H1 (cell line): ENCODE data around the gene BARHL2. TPM values are rescaled to one million over a fixed set of nuclear protein-coding genes. Genes with fewer than 3 reads are reported as not detected.

ENCODE experiments used
- CTCF ChIA-PET: fragments of 300-600 bp; sonication (Branson Sonifier 250); formaldehyde crosslinking; loops from one replicate; lab custom pipeline; 2021; ENCODE audit not compliant: partially characterized antibody; lab: Charles Lee
- POLR2A ChIA-PET: fragments of 300-600 bp; sonication (Branson Sonifier 250); formaldehyde crosslinking; loops from one replicate; lab custom pipeline; 2021; ENCODE audit warnings: inconsistent platforms; ENCODE audit not compliant: partially characterized antibody; lab: Charles Lee
- DNase-seq, 2 experiments: peaks; one replicate each; pipeline versions ENCODE4 v3.0.0 to v3.0.0-alpha.2; 2010 to 2022; ENCODE audit warnings: low spot score in 2 of 2, low read depth in 1 of 2, mixed read lengths in 1 of 2
- FAIRE-seq: peaks from 2 replicates; lab custom pipeline; 2011; peaks lifted over from hg19 to GRCh38; lab: Jason Lieb, UNC
- H2AFZ ChIP-seq: 2 replicates; pipeline ENCODE4 v1.8.1; 2012; ENCODE audit warnings: low read length, inconsistent platforms
- H2AK5ac ChIP-seq: 2 replicates; pipeline ENCODE4 v1.6.1; 2013; ENCODE audit warnings: low read depth, low read length
- H2BK120ac ChIP-seq: replicated peaks from 2 replicates; pipeline ENCODE3; 2013; ENCODE audit warnings: low read depth, low read length, inconsistent platforms
- H2BK12ac ChIP-seq: 2 replicates; pipeline ENCODE4 v1.6.1; 2013; ENCODE audit warnings: low read depth, low read length
- H2BK15ac ChIP-seq: 2 replicates; pipeline ENCODE4 v1.6.1; 2013; ENCODE audit warnings: low read length
- H2BK20ac ChIP-seq: 2 replicates; pipeline ENCODE4 v1.6.1; 2013; ENCODE audit warnings: low read length
- H2BK5ac ChIP-seq: 2 replicates; pipeline ENCODE4 v1.6.1; 2013; ENCODE audit warnings: low read depth, low read length
- H3K14ac ChIP-seq: 2 replicates; pipeline ENCODE4 v1.6.1; 2013; ENCODE audit warnings: inconsistent platforms; ENCODE audit not compliant: insufficient read length
- H3K18ac ChIP-seq: 2 replicates; pipeline ENCODE4 v1.6.1; 2013; ENCODE audit warnings: low read length; ENCODE audit errors: extremely low read depth
- H3K23ac ChIP-seq: 2 replicates; pipeline ENCODE4 v1.6.1; 2013; ENCODE audit warnings: inconsistent platforms; ENCODE audit not compliant: insufficient read length
- H3K23me2 ChIP-seq: 2 replicates; pipeline ENCODE4 v1.6.1; 2013; ENCODE audit warnings: low read depth, low read length
- H3K27ac ChIP-seq: 2 replicates; pipeline ENCODE4 v1.6.1; 2011; ENCODE audit warnings: low read depth, low read length, inconsistent platforms
- H3K27me3 ChIP-seq, 4 experiments: replicated peaks in 1 of 4; 1 replicate in 1 of 4; 2 replicates in 3 of 4; pipeline versions ENCODE4 v1.6.1 to v1.8.1; 2011 to 2013; ENCODE audit warnings: low read length in 3 of 4, mild to moderate bottlenecking in 3 of 4, inconsistent platforms in 2 of 4, mixed read lengths in 2 of 4, moderate library complexity in 1 of 4; ENCODE audit not compliant: control insufficient read depth in 3 of 4, insufficient read depth in 3 of 4; ENCODE audit errors: extremely low read depth in 1 of 4
- H3K36me3 ChIP-seq, 4 experiments: 2 replicates each; pipeline versions ENCODE4 v1.6.1 to v1.8.1; 2011 to 2013; ENCODE audit warnings: mild to moderate bottlenecking in 4 of 4, low read length in 3 of 4, moderate library complexity in 2 of 4, control low read depth in 1 of 4, inconsistent platforms in 1 of 4; ENCODE audit not compliant: insufficient read depth in 4 of 4, control insufficient read depth in 2 of 4
- H3K4ac ChIP-seq: replicated peaks from 2 replicates; pipeline ENCODE3; 2013; ENCODE audit warnings: low read length, low read depth, mixed read lengths, inconsistent platforms; ENCODE audit not compliant: insufficient read length
- H3K4me1 ChIP-seq, 4 experiments: replicated peaks in 1 of 4; 1 replicate in 1 of 4; 2 replicates in 3 of 4; pipeline versions ENCODE4 v1.6.1 to v1.8.1; 2011 to 2013; ENCODE audit warnings: low read length in 3 of 4, inconsistent platforms in 2 of 4, mixed read lengths in 1 of 4; ENCODE audit not compliant: insufficient read depth in 4 of 4, control insufficient read depth in 3 of 4
- H3K4me2 ChIP-seq, 2 experiments: 2 replicates each; pipeline versions ENCODE4 v1.6.1 to v1.8.1; 2011 to 2013; ENCODE audit warnings: low read depth in 2 of 2, low read length in 2 of 2, control low read depth in 1 of 2, inconsistent platforms in 1 of 2, mild to moderate bottlenecking in 1 of 2; ENCODE audit not compliant: insufficient read depth in 1 of 2
- H3K4me3 ChIP-seq, 4 experiments: fragments of 200-600, 300-600 bp in 1 of 4; sonication (generic), shearing (Covaris generic), sonication (Bioruptor Twin) in 1 of 4; 2 replicates each; pipeline versions ENCODE4 v1.5.1 to v1.8.1; 2011 to 2016; ENCODE audit warnings: low read length in 4 of 4, low read depth in 3 of 4, control low read depth in 2 of 4, inconsistent platforms in 2 of 4, mild to moderate bottlenecking in 2 of 4, mixed read lengths in 1 of 4, moderate library complexity in 1 of 4; ENCODE audit not compliant: insufficient read depth in 2 of 4; ENCODE audit errors: extremely low read depth in 1 of 4
- H3K56ac ChIP-seq: replicated peaks from 2 replicates; pipeline ENCODE3; 2013; ENCODE audit warnings: low read depth, mild to moderate bottlenecking, mixed read lengths, low read length, inconsistent platforms; ENCODE audit not compliant: insufficient read length
- H3K79me1 ChIP-seq: 2 replicates; pipeline ENCODE4 v1.6.1; 2013; ENCODE audit warnings: low read depth, low read length, control low read depth
- H3K79me2 ChIP-seq, 2 experiments: 2 replicates each; pipeline versions ENCODE4 v1.6.1 to v1.8.1; 2012 to 2013; ENCODE audit warnings: low read length in 2 of 2, mild to moderate bottlenecking in 2 of 2, inconsistent platforms in 1 of 2; ENCODE audit not compliant: insufficient read depth in 2 of 2, control insufficient read depth in 1 of 2
- H3K9ac ChIP-seq, 4 experiments: replicated peaks in 1 of 4; 1 replicate in 1 of 4; 2 replicates in 3 of 4; pipeline versions ENCODE4 v1.6.1 to v1.8.1; 2011 to 2013; ENCODE audit warnings: low read depth in 3 of 4, low read length in 3 of 4, control low read depth in 2 of 4, mild to moderate bottlenecking in 2 of 4, moderate library complexity in 2 of 4, inconsistent platforms in 1 of 4; ENCODE audit errors: extremely low read depth in 1 of 4
- H3K9me3 ChIP-seq, 2 experiments: 2 replicates each; pipeline versions ENCODE4 v1.6.1 to v1.8.1; 2012 to 2013; ENCODE audit warnings: mild to moderate bottlenecking in 2 of 2, moderate library complexity in 2 of 2, control low read depth in 1 of 2, inconsistent platforms in 1 of 2, low read depth in 1 of 2, low read length in 1 of 2, mixed read lengths in 1 of 2; ENCODE audit not compliant: insufficient read depth in 2 of 2
- H4K20me1 ChIP-seq, 2 experiments: replicated peaks in 1 of 2; 2 replicates each; pipeline versions ENCODE3 to v1.8.1; 2011 to 2013; ENCODE audit warnings: inconsistent platforms in 2 of 2, low read length in 2 of 2, mild to moderate bottlenecking in 1 of 2; ENCODE audit not compliant: insufficient read depth in 2 of 2, control insufficient read depth in 1 of 2
- H4K5ac ChIP-seq: 2 replicates; pipeline ENCODE4 v1.6.1; 2013; ENCODE audit warnings: low read length, low read depth, mixed read lengths, inconsistent platforms; ENCODE audit not compliant: insufficient read length
- H4K8ac ChIP-seq: 2 replicates; pipeline ENCODE4 v1.8.0; 2013; ENCODE audit warnings: mild to moderate bottlenecking, moderate library complexity, low read length, inconsistent platforms; ENCODE audit not compliant: insufficient read depth; ENCODE audit errors: extremely low read depth
- H4K91ac ChIP-seq: replicated peaks from 2 replicates; pipeline ENCODE3; 2013; ENCODE audit warnings: low read length, mixed read lengths, inconsistent platforms; ENCODE audit not compliant: insufficient read length
- ASH2L ChIP-seq: fragments of 200-600, 300-600 bp; sonication (generic); IDR thresholded peaks from one replicate; pipeline ENCODE4 v1.7.1; 2017; ENCODE audit warnings: low read length
- CTBP2 ChIP-seq: IDR thresholded peaks from 2 replicates; pipeline ENCODE4 v1.7.0; 2011; ENCODE audit warnings: borderline replicate concordance, mild to moderate bottlenecking, moderate library complexity, mixed read lengths, low read length; ENCODE audit not compliant: insufficient read depth, insufficient read length
- EZH2 ChIP-seq: fragments of 200-600 bp; sonication (generic); IDR thresholded peaks from 2 replicates; pipeline ENCODE4 v1.7.1; 2012; ENCODE audit warnings: low read depth, mild to moderate bottlenecking, moderate library complexity, low read length, inconsistent platforms; ENCODE audit not compliant: severe bottlenecking
- RFX5 ChIP-seq: IDR thresholded peaks from 2 replicates; pipeline ENCODE4 v1.6.1; 2011; ENCODE audit warnings: low read depth, low read length, improper control_type of control experiment, borderline replicate concordance
- RNF2 ChIP-seq: fragments of 200-900, 300-1000 bp; sonication (generic); IDR thresholded peaks from 2 replicates; pipeline ENCODE4 v1.7.1; 2016; ENCODE audit warnings: borderline replicate concordance, low read depth, mild to moderate bottlenecking, antibody characterized with exemption, low read length; ENCODE audit not compliant: poor library complexity, severe bottlenecking; ENCODE audit errors: missing control alignments
- RXRA ChIP-seq: IDR thresholded peaks from 2 replicates; pipeline ENCODE4 v1.6.1; 2011; ENCODE audit warnings: low read depth, mild to moderate bottlenecking, low read length, moderate library complexity; ENCODE audit not compliant: insufficient read depth
- SUZ12 ChIP-seq: fragments of 200-600 bp; sonication (generic); IDR thresholded peaks from 2 replicates; pipeline ENCODE4 v1.6.1; 2012; ENCODE audit warnings: mild to moderate bottlenecking, inconsistent platforms, low read length, moderate library complexity, mixed read lengths
- WGBS, 2 experiments: shearing (Covaris generic) in 1 of 2; methylation state at CpG; one replicate each; pipeline versions ENCODE4 v1.1.6 to v1.1.7; 2013 to 2015; ENCODE audit warnings: low lambda C conversion rate in 2 of 2, mixed read lengths in 2 of 2, inconsistent platforms in 1 of 2, low coverage in 1 of 2, missing lambda C conversion rate in 1 of 2; ENCODE audit not compliant: insufficient replicate concordance in 2 of 2, insufficient coverage in 1 of 2, insufficient read length in 1 of 2; ENCODE audit errors: extremely low coverage in 1 of 2, missing lambda C conversion rate in 1 of 2; 5-methylcytosine and 5-hydroxymethylcytosine counted together
- polyA plus RNA-seq, 7 experiments: library from polyadenylated mRNA; depleted of rRNA in 3 of 7; stranded (reverse) in 5 of 7; unstranded in 2 of 7; fragments of >200 nt in 5 of 7; fragments of 200-250 nt in 2 of 7; gene quantifications; 1 replicate in 5 of 7; 2 replicates in 1 of 7; 4 replicates in 1 of 7; pipeline versions ENCODE4 v1.2.1 to v1.2.3, GENCODE V29; 2011 to 2013; ENCODE audit warnings: missing spikeins in 2 of 7, mixed read lengths in 2 of 7
- total RNA-seq: library from RNA; stranded (reverse); fragmentation: NEBNext Ultra II Directional; extraction: Animal tissue kit (Norgen Biotek cat#: 25700); gene quantifications from 2 replicates; pipeline ENCODE4 v1.2.1, GENCODE V29; 2021

BARHL2 gene
- total and polyA plus RNA-seq, 2 of the 8 experiments (the other 6 are each of a cell fraction or from before 2014, with no cell fraction given) = 0.15 TPM; not detected in 1

DNA sequence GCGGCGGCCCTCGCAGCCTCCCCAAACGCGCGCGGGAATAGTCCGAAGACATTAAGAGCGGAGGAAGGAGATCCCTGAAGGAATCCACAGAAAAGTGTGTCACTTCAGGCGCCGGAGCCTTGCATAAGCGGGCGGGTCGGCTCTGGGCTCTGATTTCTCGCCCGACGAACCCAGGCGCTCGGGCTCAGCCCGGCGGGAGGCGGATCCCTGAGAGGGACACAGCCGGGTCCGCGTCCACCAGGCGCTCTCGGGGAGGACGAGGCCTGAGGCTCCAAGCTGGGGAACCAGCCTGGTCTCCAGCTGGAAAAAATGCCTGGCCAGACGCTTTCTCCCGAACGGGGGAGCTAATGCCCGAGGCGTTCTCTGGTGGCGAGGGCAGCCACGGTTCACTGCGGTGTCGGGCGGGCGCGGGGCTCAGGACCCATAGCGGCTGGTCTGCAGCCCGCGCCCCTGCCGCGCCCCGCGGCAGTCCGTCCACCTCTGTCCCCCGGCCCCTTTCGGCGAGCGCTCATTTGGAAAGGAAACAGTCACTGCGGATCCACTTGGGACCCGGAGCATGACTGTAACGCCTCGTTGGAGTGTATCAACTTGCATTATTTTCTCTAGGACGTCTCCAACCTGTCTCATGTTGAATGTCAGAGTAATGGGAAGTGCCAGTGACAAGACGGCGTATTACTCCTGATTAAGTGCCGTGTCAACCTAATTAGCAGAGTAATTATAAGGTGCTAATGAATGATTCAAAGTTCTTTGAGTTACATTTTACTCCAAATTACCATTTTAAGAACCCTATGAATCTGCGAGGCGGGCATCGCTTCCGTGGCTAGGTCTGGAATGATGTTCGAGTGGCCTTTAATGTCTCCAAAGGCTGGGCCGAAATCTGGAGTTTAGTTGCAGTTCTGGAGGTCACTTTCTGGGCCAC lies 1.6 kb upstream of the BARHL2 start:
- H3K18ac ChIP-seq = no peak overlapping the region; the same call in 1 of the 2 replicates
- no peak overlapping the region for H2BK120ac ChIP-seq
- H3K36me3 ChIP-seq = peaks cover 0 to 3% (median 0%) of the 10 kb centered on the region in 4 experiments; a peak in 1 of 8 replicates
- peaks cover 84 to 99% (median 96%) of the 10 kb centered on the region in 4 experiments for H3K27me3 ChIP-seq
- no peak overlapping the region for H3K4ac ChIP-seq
- no peaks in the 10 kb centered on the region for H3K79me2 ChIP-seq
- CTCF ChIA-PET = interaction anchor here (0.8 to 12.8 kb wide), 9 partner anchors 8 to 447 kb away, joined by 3 to 139 read pairs (median 5); no protein-coding TSS in a partner anchor
- POLR2A ChIA-PET = interaction anchor here (0.8 to 1.5 kb wide), 2 partner anchors 8 to 12 kb away, joined by 3 to 5 read pairs; no protein-coding TSS in a partner anchor
- H3K23ac ChIP-seq = no peak overlapping the region
- H4K91ac ChIP-seq = no peak overlapping the region
- peak overlapping the region; percentile 58 to 80 for H3K4me2 ChIP-seq
- no peaks in the 10 kb centered on the region for H3K79me1 ChIP-seq
- peaks cover 10 to 26% of the 10 kb centered on the region in 2 experiments for H4K20me1 ChIP-seq
- no peak overlapping the region for H4K5ac ChIP-seq
- peak in 1 of 2 experiments; percentile 74 for DNase-seq
- H3K56ac ChIP-seq = no peak overlapping the region
- TF ChIP-seq ASH2L = peak; percentile 2
- no peak for TF ChIP-seq RFX5
- peak; percentile 98 for TF ChIP-seq SUZ12
- TF ChIP-seq RXRA = no peak
- peak; percentile 98 for TF ChIP-seq EZH2
- peak; percentile 49 for TF ChIP-seq CTBP2
- peak; percentile 71 for TF ChIP-seq RNF2
- H3K9me3 ChIP-seq = no peaks in the 10 kb centered on the region
- no peak overlapping the region for H3K27ac ChIP-seq
- no peak for FAIRE-seq
- H3K4me3 ChIP-seq = peak overlapping the region; percentile 12 to 59 (median 36); a peak in 7 of 8 replicates
- no peak overlapping the region for H2BK20ac ChIP-seq
- WGBS, 2 experiments = 3% methylated on average over 60 of the region's 66 CpGs; no CpG with 5 or more reads in 1 of the 2 experiments
- no peak overlapping the region for H2BK15ac ChIP-seq
- H2BK12ac ChIP-seq = 0 out of 2 replicates have a peak overlapping the region, but pooled peaks have one; percentile 75
- no peak overlapping the region for H2BK5ac ChIP-seq
- H2AFZ ChIP-seq = no peak overlapping the region
- H3K14ac ChIP-seq = no peak overlapping the region
- no peak overlapping the region; the same call in 1 of the 2 replicates for H4K8ac ChIP-seq
- no peak overlapping the region for H2AK5ac ChIP-seq
- peaks cover 10% of the 10 kb centered on the region; the same call in 1 of the 2 replicates for H3K23me2 ChIP-seq
- peaks cover 9 to 35% (median 18%) of the 10 kb centered on the region in 4 experiments for H3K4me1 ChIP-seq
- no peak overlapping the region for H3K9ac ChIP-seq
